Measurements from ENCODE around the gene PDK1. TPM values are rescaled to one million over a fixed set of nuclear protein-coding genes. Genes with fewer than 3 reads are reported as not detected.

Gene PDK1
- total RNA-seq, 1 experiment from 2014 or later: 74.7 TPM

- Histone ChIP-seq H2BK120ac (ENCODE audit: low read depth, low read length, poor library complexity, severe bottlenecking) (no peak overlapping the region), H3K27me3 (ENCODE audit: insufficient read depth, low read length) (no peaks in the 10 kb centered on the region), H4K91ac (ENCODE audit: insufficient read length, low read depth, low read length) (no peak overlapping the region), H3K79me1 (ENCODE audit: insufficient read depth, low read depth, low read length, poor library complexity, severe bottlenecking) (no peaks in the 10 kb centered on the region), H4K20me1 (ENCODE audit: control insufficient read depth, insufficient read depth, insufficient read length) (no peaks in the 10 kb centered on the region), H3K4me1 (ENCODE audit: insufficient read depth, low read length) (no peaks in the 10 kb centered on the region), H3K9ac (ENCODE audit: extremely low read depth, insufficient read length, low read length) (no peak overlapping the region), H2BK20ac (ENCODE audit: low read depth, low read length, poor library complexity, severe bottlenecking) (no peak overlapping the region), H3K56ac (ENCODE audit: insufficient read length, low read depth, low read length) (no peak overlapping the region), H3K18ac (ENCODE audit: insufficient read length, low read depth, low read length) (no peak overlapping the region), H3K4ac (ENCODE audit: low read depth, low read length) (no peak overlapping the region), H3K27ac (ENCODE audit: insufficient read length, low read depth, low read length) (no peak overlapping the region), H2BK15ac (ENCODE audit: low read depth, low read length) (no peak overlapping the region), H2BK12ac (ENCODE audit: insufficient read length, low read depth, low read length) (no peak overlapping the region), H3K23ac (ENCODE audit: insufficient read length, low read depth, low read length) (no peak overlapping the region), H3K9me3 (ENCODE audit: control insufficient read depth, low read depth, low read length) (peaks cover 8% of the 10 kb centered on the region), H2AK5ac (ENCODE audit: insufficient read length, low read length) (no peak overlapping the region), H3K4me2 (ENCODE audit: insufficient read depth, insufficient read length, low read length) (no peak overlapping the region), H3K23me2 (ENCODE audit: insufficient read length, low read depth, low read length, poor library complexity, severe bottlenecking) (no peaks in the 10 kb centered on the region), H4K5ac (ENCODE audit: insufficient read length, low read depth, low read length) (no peak overlapping the region), H2AFZ (ENCODE audit: low read length) (no peak overlapping the region), H3K79me2 (ENCODE audit: insufficient read depth, low read length) (no peaks in the 10 kb centered on the region), H4K8ac (replicated peaks; ENCODE audit: insufficient read length, low read depth, low read length) (no peak overlapping the region), H3K14ac (ENCODE audit: insufficient read depth, low read length) (no peak overlapping the region), H3T11ph (ENCODE audit: low read length) (no peak overlapping the region), H2BK5ac (ENCODE audit: insufficient read length, low read length) (no peak overlapping the region)
- Mint-ChIP-seq H3K27me3 (ENCODE audit: low read depth) (no peaks in the 10 kb centered on the region; the same call in 1 of the 2 replicates), H3K27ac (no peak overlapping the region), H3K9me3 (peaks cover 25 to 27% of the 10 kb centered on the region in 2 experiments), H3K4me3 (no peak overlapping the region), H3K36me3 (ENCODE audit: insufficient read depth in 1 of 3, low read depth in 3 of 3) (peaks cover 20 to 32% (median 23%) of the 10 kb centered on the region in 3 experiments), H3K4me1 (peaks cover 0 to 5% of the 10 kb centered on the region in 2 experiments; a peak in 2 of 4 replicates)
- no peak for TF ChIP-seq CTCF (conservative IDR thresholded peaks at IDR 0.05)
- no peak for DNase-seq
- WGBS (ENCODE audit: extremely low coverage, insufficient read length, low lambda C conversion rate): no CpG with 5 or more reads among the region's 1 CpG
Observed at GRCh38 chr2:172627181-172627580, 71.3 kb downstream of the PDK1 start.
